SU-DHL-6 (cell line): ENCODE measurements around the gene SUPT4H1.

Source experiments
- H2AFZ ChIP-seq: fragments of 200-600 bp; sonication (generic); 2 replicates; pipeline ENCODE4 v1.6.1; 2014; ENCODE audit warnings: low read depth, mild to moderate bottlenecking, moderate library complexity, mixed read lengths, antibody characterized with exemption, low read length; ENCODE audit not compliant: severe bottlenecking
- H3F3A ChIP-seq: fragments of 200-600 bp; shearing (Covaris generic); 2 replicates; pipeline ENCODE4 v1.6.0; 2016; ENCODE audit warnings: antibody characterized with exemption, mild to moderate bottlenecking; ENCODE audit not compliant: insufficient read depth
- H3K27ac ChIP-seq: fragments of 200-600 bp; sonication (generic); 2 replicates; pipeline ENCODE4 v1.5.1; 2016; ENCODE audit warnings: low read depth, mild to moderate bottlenecking, low read length, moderate library complexity, mixed read lengths
- H3K27me3 ChIP-seq: fragments of 200-600 bp; sonication (generic), shearing (Covaris generic); 2 replicates; pipeline ENCODE4 v1.6.0; 2014; ENCODE audit warnings: mild to moderate bottlenecking, low read length
- H3K36me3 ChIP-seq: fragments of 200-600 bp; sonication (generic); 2 replicates; pipeline ENCODE4 v1.6.1; 2014; ENCODE audit warnings: mild to moderate bottlenecking, low read length, mixed read lengths
- H3K4me2 ChIP-seq: fragments of 300-600, 200-600 bp; shearing (Covaris generic), sonication (generic); 2 replicates; pipeline ENCODE4 v1.6.0; 2014; ENCODE audit warnings: low read length, low read depth, mild to moderate bottlenecking; ENCODE audit not compliant: poor library complexity, severe bottlenecking
- H3K4me3 ChIP-seq: fragments of 200-600 bp; sonication (generic); 2 replicates; pipeline ENCODE4 v1.5.1; 2014; ENCODE audit warnings: antibody characterized with exemption, low read length, mild to moderate bottlenecking, mixed read lengths; ENCODE audit not compliant: insufficient read depth, poor library complexity, severe bottlenecking
- H3K79me2 ChIP-seq: fragments of 200-600 bp; sonication (generic); 2 replicates; pipeline ENCODE4 v1.6.1; 2014; ENCODE audit warnings: mild to moderate bottlenecking, low read length, moderate library complexity; ENCODE audit not compliant: insufficient read depth
- H3K9ac ChIP-seq: fragments of 200-600 bp; sonication (generic); 2 replicates; pipeline ENCODE4 v1.7.0; 2014; ENCODE audit warnings: mild to moderate bottlenecking, low read length
- H3K9me2 ChIP-seq: fragments of 200-600 bp; sonication (generic); replicated peaks from 2 replicates; pipeline ENCODE4 v1.6.1; 2014; ENCODE audit warnings: low read length; ENCODE audit not compliant: insufficient read depth
- H3K9me3 ChIP-seq: fragments of 200-600 bp; sonication (generic); 2 replicates; pipeline ENCODE4 v1.6.1; 2014; ENCODE audit warnings: low read length, mixed read lengths; ENCODE audit not compliant: insufficient read depth
- H4K20me1 ChIP-seq: fragments of 200-600 bp; sonication (generic); 2 replicates; pipeline ENCODE4 v1.6.1; 2014; ENCODE audit warnings: low read depth, mild to moderate bottlenecking, antibody characterized with exemption, low read length, moderate library complexity, mixed read lengths
- CTCF ChIP-seq: fragments of 200-600 bp; sonication (generic); IDR thresholded peaks from one replicate; pipeline ENCODE4 v1.5.1; 2017; ENCODE audit warnings: antibody characterized with exemption, mild to moderate bottlenecking, low read length, moderate library complexity; ENCODE audit not compliant: insufficient read depth, poor library complexity, severe bottlenecking
- EZH2phosphoT487 ChIP-seq: fragments of 200-600 bp; sonication (generic), shearing (Covaris generic); conservative IDR thresholded peaks from 2 replicates; pipeline ENCODE4 v1.6.1; 2018; ENCODE audit warnings: mild to moderate bottlenecking, antibody characterized with exemption, low read length, moderate library complexity, mixed read lengths

The SUPT4H1 gene

GRCh38 chr17:58380207-58381123, 28.5 kb upstream of the SUPT4H1 start:
- Histone ChIP-seq H3K4me3 (no peak overlapping the region), H3K36me3 (no peaks in the 10 kb centered on the region), H3K27me3 (no peaks in the 10 kb centered on the region), H2AFZ (no peak overlapping the region), H4K20me1 (no peaks in the 10 kb centered on the region), H3K9ac (no peak overlapping the region), H3K4me2 (no peak overlapping the region), H3K27ac (no peak overlapping the region), H3K9me2 (no peaks in the 10 kb centered on the region), H3K9me3 (no peaks in the 10 kb centered on the region), H3K79me2 (no peaks in the 10 kb centered on the region), H3F3A (no peaks in the 10 kb centered on the region)
- TF ChIP-seq EZH2phosphoT487 (no peak), CTCF (no peak)

- no peaks in the 10 kb centered on the region for H3F3A ChIP-seq
- H3K4me2 ChIP-seq, result no peak overlapping the region
- H3K27me3 ChIP-seq, result no peaks in the 10 kb centered on the region
- no peak overlapping the region for H3K27ac ChIP-seq
- no peak for TF ChIP-seq CTCF
- no peak for TF ChIP-seq EZH2phosphoT487
- H3K9me2 ChIP-seq, result no peaks in the 10 kb centered on the region
- H2AFZ ChIP-seq, result no peak overlapping the region
- H4K20me1 ChIP-seq, result no peaks in the 10 kb centered on the region
- no peaks in the 10 kb centered on the region for H3K9me3 ChIP-seq
- H3K9ac ChIP-seq, result no peak overlapping the region
- H3K36me3 ChIP-seq, result no peaks in the 10 kb centered on the region
- no peaks in the 10 kb centered on the region for H3K79me2 ChIP-seq
- no peak overlapping the region for H3K4me3 ChIP-seq
Observed at GRCh38 chr17:58379511-58379824, 27.5 kb upstream of the SUPT4H1 start.

- Histone ChIP-seq H3K27me3 (no peaks in the 10 kb centered on the region), H3K9me3 (no peaks in the 10 kb centered on the region), H3K9me2 (no peaks in the 10 kb centered on the region), H3K4me2 (no peak overlapping the region), H3K36me3 (no peaks in the 10 kb centered on the region), H3K27ac (no peak overlapping the region), H4K20me1 (no peaks in the 10 kb centered on the region), H3K9ac (no peak overlapping the region), H3K79me2 (no peaks in the 10 kb centered on the region), H3F3A (no peaks in the 10 kb centered on the region), H2AFZ (no peak overlapping the region), H3K4me3 (no peak overlapping the region)
- TF ChIP-seq EZH2phosphoT487 (no peak), CTCF (no peak)
Observed at GRCh38 chr17:58378733-58379510, 26.9 kb upstream of the SUPT4H1 start.
